Ishikawa (cell line): ENCODE results near the gene ENTPD5.

ENCODE experiments used
- CEBPB ChIP-seq: IDR thresholded peaks from 2 replicates; pipeline ENCODE4 v1.6.1; 2012
- CREB1 ChIP-seq: IDR thresholded peaks from 2 replicates; pipeline ENCODE4 v1.6.1; 2012; ENCODE audit warnings: low read depth
- EGR1 ChIP-seq: IDR thresholded peaks from 2 replicates; pipeline ENCODE4 v1.6.1; 2012
- EP300 ChIP-seq: IDR thresholded peaks from 2 replicates; pipeline ENCODE4 v1.6.1; 2012; ENCODE audit warnings: borderline replicate concordance
- FOXM1 ChIP-seq: IDR thresholded peaks from 2 replicates; pipeline ENCODE4 v1.6.1; 2012; ENCODE audit warnings: low read depth, borderline replicate concordance
- MAX ChIP-seq: IDR thresholded peaks from 2 replicates; pipeline ENCODE4 v1.6.1; 2012
- NFIC ChIP-seq: IDR thresholded peaks from 2 replicates; pipeline ENCODE4 v1.6.1; 2012
- RAD21 ChIP-seq: IDR thresholded peaks from 2 replicates; pipeline ENCODE4 v1.6.1; 2012; ENCODE audit warnings: low read depth
- TAF1 ChIP-seq: IDR thresholded peaks from 2 replicates; pipeline ENCODE4 v1.6.1; 2012; ENCODE audit warnings: low read depth, mild to moderate bottlenecking
- TCF12 ChIP-seq: IDR thresholded peaks from 2 replicates; pipeline ENCODE4 v1.6.1; 2012; ENCODE audit warnings: low read depth
- TEAD4 ChIP-seq: IDR thresholded peaks from 2 replicates; pipeline ENCODE4 v1.6.1; 2012
- YY1 ChIP-seq: IDR thresholded peaks from 2 replicates; pipeline ENCODE4 v1.6.1; 2012; ENCODE audit warnings: low read depth
- ZBTB7A ChIP-seq: IDR thresholded peaks from 2 replicates; pipeline ENCODE4 v1.6.1; 2012; ENCODE audit warnings: low read depth
- TF ChIP-seq, protein P1 (sequence below): IDR thresholded peaks from 2 replicates; pipeline ENCODE4 v1.6.1; 2012
- TF ChIP-seq, protein P2 (sequence below): IDR thresholded peaks from 2 replicates; pipeline ENCODE4 v1.6.1; 2012; ENCODE audit warnings: low read depth, mild to moderate bottlenecking

ENTPD5 gene

GRCh38 chr14:73936548-73936947 lies 82.5 kb downstream of the ENTPD5 start:
- TF ChIP-seq, protein P1, sequence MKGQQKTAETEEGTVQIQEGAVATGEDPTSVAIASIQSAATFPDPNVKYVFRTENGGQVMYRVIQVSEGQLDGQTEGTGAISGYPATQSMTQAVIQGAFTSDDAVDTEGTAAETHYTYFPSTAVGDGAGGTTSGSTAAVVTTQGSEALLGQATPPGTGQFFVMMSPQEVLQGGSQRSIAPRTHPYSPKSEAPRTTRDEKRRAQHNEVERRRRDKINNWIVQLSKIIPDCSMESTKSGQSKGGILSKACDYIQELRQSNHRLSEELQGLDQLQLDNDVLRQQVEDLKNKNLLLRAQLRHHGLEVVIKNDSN: no peak
- no peak for TF ChIP-seq ZBTB7A
- no peak for TF ChIP-seq EGR1
- TF ChIP-seq TCF12: no peak
- no peak for TF ChIP-seq MAX
- TF ChIP-seq YY1: no peak
- no peak for TF ChIP-seq TEAD4

- TF ChIP-seq, protein P1: no peak
- TF ChIP-seq EP300: no peak
These were observed 83.4 kb downstream of the ENTPD5 start for GRCh38 chr14:73935666-73936065.

GRCh38 chr14:73924337-73924736 lies 94.8 kb downstream of the ENTPD5 start:
- TF ChIP-seq MAX (no peak), NFIC (no peak), FOXM1 (no peak), YY1 (no peak), ZBTB7A (no peak), TCF12 (no peak), EGR1 (no peak), TAF1 (no peak), CEBPB (no peak)

DNA sequence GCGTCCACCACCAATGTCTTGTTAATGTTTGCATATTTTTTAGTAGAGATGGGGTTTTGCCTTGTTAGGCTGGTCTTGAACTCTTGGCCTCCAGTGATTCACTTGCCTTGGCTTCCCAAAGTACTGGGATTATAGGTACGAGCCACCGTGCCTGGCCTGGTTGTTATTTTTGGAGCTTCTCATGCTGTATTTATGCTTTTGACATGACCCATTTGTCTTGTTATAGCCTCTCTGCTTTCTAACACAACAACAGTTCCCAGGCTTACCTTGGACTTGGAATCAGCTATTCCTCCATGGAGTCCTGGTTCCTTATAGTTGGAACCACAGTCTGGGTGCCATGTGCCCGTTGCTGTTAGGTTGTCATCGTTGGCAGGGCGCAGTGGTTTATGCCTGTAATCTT lies 102.8 kb downstream of the ENTPD5 start:
- TF ChIP-seq, protein P1: no peak
- TF ChIP-seq CREB1: no peak

GRCh38 chr14:73913256-73913655 lies 105.8 kb downstream of the ENTPD5 start:
- TF ChIP-seq YY1 (no peak), RAD21 (no peak), CREB1 (no peak), EP300 (no peak), NFIC (no peak), TEAD4 (no peak), TAF1 (no peak), TCF12 (no peak), MAX (no peak), FOXM1 (no peak)
- TF ChIP-seq, protein P1: no peak

DNA sequence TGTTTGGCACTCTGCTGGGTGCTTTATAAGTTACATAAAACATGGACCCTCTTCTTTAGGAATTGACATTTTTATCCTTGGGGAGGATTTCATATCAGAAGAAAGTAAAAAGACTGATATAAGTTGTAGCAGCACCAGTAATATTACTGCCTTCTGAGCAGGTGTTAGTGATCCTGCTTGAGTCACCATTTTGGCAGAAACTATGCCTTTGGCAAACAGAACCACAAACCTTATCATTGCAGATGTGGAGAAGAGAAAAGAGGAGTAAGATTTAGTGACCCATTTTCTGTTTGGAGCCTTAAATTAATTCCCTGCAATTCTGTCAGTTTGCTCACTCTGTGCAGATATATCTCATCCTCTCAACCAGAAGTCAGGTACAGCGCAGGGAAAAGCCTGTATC lies 109.4 kb downstream of the ENTPD5 start:
- TF ChIP-seq RAD21 (no peak), TEAD4 (no peak), ZBTB7A (no peak), EGR1 (no peak), TCF12 (no peak), NFIC (no peak), FOXM1 (no peak), EP300 (no peak), CEBPB (no peak), YY1 (no peak), TAF1 (no peak)
- TF ChIP-seq, protein P2, sequence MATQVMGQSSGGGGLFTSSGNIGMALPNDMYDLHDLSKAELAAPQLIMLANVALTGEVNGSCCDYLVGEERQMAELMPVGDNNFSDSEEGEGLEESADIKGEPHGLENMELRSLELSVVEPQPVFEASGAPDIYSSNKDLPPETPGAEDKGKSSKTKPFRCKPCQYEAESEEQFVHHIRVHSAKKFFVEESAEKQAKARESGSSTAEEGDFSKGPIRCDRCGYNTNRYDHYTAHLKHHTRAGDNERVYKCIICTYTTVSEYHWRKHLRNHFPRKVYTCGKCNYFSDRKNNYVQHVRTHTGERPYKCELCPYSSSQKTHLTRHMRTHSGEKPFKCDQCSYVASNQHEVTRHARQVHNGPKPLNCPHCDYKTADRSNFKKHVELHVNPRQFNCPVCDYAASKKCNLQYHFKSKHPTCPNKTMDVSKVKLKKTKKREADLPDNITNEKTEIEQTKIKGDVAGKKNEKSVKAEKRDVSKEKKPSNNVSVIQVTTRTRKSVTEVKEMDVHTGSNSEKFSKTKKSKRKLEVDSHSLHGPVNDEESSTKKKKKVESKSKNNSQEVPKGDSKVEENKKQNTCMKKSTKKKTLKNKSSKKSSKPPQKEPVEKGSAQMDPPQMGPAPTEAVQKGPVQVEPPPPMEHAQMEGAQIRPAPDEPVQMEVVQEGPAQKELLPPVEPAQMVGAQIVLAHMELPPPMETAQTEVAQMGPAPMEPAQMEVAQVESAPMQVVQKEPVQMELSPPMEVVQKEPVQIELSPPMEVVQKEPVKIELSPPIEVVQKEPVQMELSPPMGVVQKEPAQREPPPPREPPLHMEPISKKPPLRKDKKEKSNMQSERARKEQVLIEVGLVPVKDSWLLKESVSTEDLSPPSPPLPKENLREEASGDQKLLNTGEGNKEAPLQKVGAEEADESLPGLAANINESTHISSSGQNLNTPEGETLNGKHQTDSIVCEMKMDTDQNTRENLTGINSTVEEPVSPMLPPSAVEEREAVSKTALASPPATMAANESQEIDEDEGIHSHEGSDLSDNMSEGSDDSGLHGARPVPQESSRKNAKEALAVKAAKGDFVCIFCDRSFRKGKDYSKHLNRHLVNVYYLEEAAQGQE: no peak
